ENCODE data around the gene COL18A1. TPM values are rescaled to one million over a fixed set of nuclear protein-coding genes. Genes with fewer than 3 reads are reported as not detected.

The COL18A1 gene
- total and polyA plus RNA-seq, 2 of the 8 experiments (the other 6 are each of a cell fraction or from before 2014, with no cell fraction given) = 145 to 201 TPM

DNA sequence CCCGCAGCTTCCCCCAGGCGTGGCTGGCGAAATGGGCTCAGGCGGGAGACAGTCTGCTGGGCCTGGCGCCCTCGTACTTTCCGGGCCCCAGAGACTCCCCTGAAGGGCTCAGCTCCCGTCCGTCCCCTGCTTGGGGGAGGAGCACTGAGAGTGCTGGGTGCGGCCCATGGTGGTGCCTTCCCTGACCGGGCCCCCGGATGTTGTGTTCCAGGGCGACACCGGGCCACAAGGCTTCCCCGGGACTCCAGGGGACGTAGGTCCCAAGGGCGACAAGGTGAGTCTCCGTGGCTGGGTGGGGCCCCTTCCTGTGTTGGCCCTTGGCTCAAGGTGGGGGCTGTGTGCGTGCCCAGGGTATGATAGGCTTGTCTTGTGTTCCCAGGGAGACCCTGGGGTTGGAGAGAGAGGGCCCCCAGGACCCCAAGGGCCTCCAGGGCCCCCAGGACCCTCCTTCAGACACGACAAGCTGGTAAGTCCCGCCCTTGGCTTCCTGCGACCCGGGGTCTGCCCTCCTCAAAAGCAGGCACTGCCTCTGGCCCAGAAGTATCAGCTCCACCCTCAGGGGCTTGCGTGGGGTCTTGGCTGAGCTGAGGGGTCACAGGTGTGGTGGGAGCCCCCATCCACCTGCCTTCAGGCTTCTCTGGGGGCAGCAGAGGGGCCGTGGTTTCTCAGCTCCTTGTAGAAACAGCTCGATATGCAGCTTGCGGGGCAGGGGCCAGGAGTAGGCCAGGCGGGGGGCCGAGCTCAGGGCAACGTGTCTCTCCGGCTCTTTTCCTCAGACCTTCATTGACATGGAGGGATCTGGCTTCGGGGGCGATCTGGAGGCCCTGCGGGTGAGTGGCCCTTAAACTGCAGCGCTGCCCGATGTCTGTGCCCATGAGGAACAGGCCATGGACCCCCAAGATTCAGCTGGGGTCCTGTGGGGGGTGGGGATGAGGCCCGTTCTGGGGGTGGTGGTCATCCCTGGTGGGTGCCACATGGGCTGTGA, 75.0 kb downstream of the COL18A1 start (continued):
- TF ChIP-seq CHD7 (IDR thresholded peaks at IDR 0.05; ENCODE audit: insufficient replicate concordance, low read length) = no peak
- no peak for TF ChIP-seq HDAC2 (IDR thresholded peaks at IDR 0.05; ENCODE audit: borderline replicate concordance in 1 of 2, low read depth in 2 of 2, low read length in 2 of 2)
- TF ChIP-seq CTBP2 (IDR thresholded peaks at IDR 0.05; ENCODE audit: borderline replicate concordance, insufficient read depth, insufficient read length, low read length) = no peak
- no peak for TF ChIP-seq GTF2F1 (IDR thresholded peaks at IDR 0.05; ENCODE audit: borderline replicate concordance, low read depth, low read length)
- TF ChIP-seq, protein P1, sequence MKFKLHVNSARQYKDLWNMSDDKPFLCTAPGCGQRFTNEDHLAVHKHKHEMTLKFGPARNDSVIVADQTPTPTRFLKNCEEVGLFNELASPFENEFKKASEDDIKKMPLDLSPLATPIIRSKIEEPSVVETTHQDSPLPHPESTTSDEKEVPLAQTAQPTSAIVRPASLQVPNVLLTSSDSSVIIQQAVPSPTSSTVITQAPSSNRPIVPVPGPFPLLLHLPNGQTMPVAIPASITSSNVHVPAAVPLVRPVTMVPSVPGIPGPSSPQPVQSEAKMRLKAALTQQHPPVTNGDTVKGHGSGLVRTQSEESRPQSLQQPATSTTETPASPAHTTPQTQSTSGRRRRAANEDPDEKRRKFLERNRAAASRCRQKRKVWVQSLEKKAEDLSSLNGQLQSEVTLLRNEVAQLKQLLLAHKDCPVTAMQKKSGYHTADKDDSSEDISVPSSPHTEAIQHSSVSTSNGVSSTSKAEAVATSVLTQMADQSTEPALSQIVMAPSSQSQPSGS (IDR thresholded peaks at IDR 0.05; ENCODE audit: low read length) = no peak
- no peak for TF ChIP-seq CEBPB (IDR thresholded peaks at IDR 0.05; ENCODE audit: low read depth, low read length)
- no peak for TF ChIP-seq NRF1 (IDR thresholded peaks at IDR 0.05; ENCODE audit: low read depth, low read length)

All from H1 (cell line).